WTC11 (cell line): ENCODE measurements around the gene NDUFB10.

Experiments
- CBFB ChIP-seq: sonication (generic); formaldehyde crosslinking; IDR thresholded peaks from 2 replicates; pipeline ENCODE4 v1.8.1; 2022; ENCODE audit warnings: mild to moderate bottlenecking, low read depth, missing genetic modification reagents
- MLX ChIP-seq: sonication (generic); formaldehyde crosslinking; IDR thresholded peaks from 2 replicates; pipeline ENCODE4 v1.8.1; 2023; ENCODE audit warnings: mild to moderate bottlenecking, missing genetic modification reagents, moderate library complexity
- RELA ChIP-seq: sonication (generic); formaldehyde crosslinking; IDR thresholded peaks from 2 replicates; pipeline ENCODE4 v1.8.1; 2022; ENCODE audit warnings: missing genetic modification reagents, mild to moderate bottlenecking, borderline replicate concordance

GRCh38 chr16:1998852-1999801 is 39.8 kb downstream of the NDUFB10 start:
- TF ChIP-seq MLX (CRISPR knock-in tag) (no peak), RELA (CRISPR knock-in tag) (no peak), CBFB (CRISPR knock-in tag) (no peak)
